ENCODE measurements around the gene ADI1. TPM values are rescaled to one million over a fixed set of nuclear protein-coding genes. Genes with fewer than 3 reads are reported as not detected.

Gene ADI1
- total and polyA plus RNA-seq, 10 of the 15 experiments (the other 5 are each of a cell fraction or from before 2014, with no cell fraction given): 4.4 to 78.7 (median 17.2) TPM

GRCh38 chr2:3565117-3565516 lies 45.8 kb upstream of the ADI1 start:
- Histone ChIP-seq H3K79me2 (ENCODE audit: control insufficient read depth, insufficient read depth, low read length) (no peaks in the 10 kb centered on the region), H3K9ac (ENCODE audit: control insufficient read depth, insufficient read depth, low read length) (no peak overlapping the region), H3K4me1 (ENCODE audit: control insufficient read depth, insufficient read depth, low read length) (peaks cover 25% of the 10 kb centered on the region), H3K9me3 (replicated peaks; ENCODE audit: control insufficient read depth, insufficient read depth, low read length) (no peaks in the 10 kb centered on the region; the same call in 2 of the 3 replicates), H2AFZ (ENCODE audit: control insufficient read depth, low read depth, low read length) (no peak overlapping the region), H3K4me3 (no peak overlapping the region), H3K27me3 (replicated peaks in 1 of 2; ENCODE audit: control insufficient read depth in 2 of 2, insufficient read depth in 2 of 2, low read length in 1 of 2) (no peaks in the 10 kb centered on the region), H3K27ac (ENCODE audit: control insufficient read depth, insufficient read depth) (no peak overlapping the region), H3K4me2 (ENCODE audit: control insufficient read depth, insufficient read depth) (peak overlapping the region; percentile 32; the same call in 1 of the 2 replicates), H3K36me3 (ENCODE audit: control insufficient read depth in 2 of 2, insufficient read depth in 2 of 2, low read length in 1 of 2) (peaks cover 0 to 2% of the 10 kb centered on the region in 2 experiments; a peak in 1 of 4 replicates), H4K20me1 (ENCODE audit: control insufficient read depth, insufficient read depth) (no peaks in the 10 kb centered on the region)
- no peak for DNase-seq (ENCODE audit: low read depth, low spot score)
- FAIRE-seq: no peak
- TF ChIP-seq PRDM15 (CRISPR knock-in tag; IDR thresholded peaks at IDR 0.05) (no peak), STAT1 (conservative IDR thresholded peaks at IDR 0.05) (no peak), NFIC (IDR thresholded peaks at IDR 0.05; ENCODE audit: low read depth, low read length) (no peak), TCF7 (IDR thresholded peaks at IDR 0.05; ENCODE audit: borderline replicate concordance) (no peak), SMARCA5 (IDR thresholded peaks at IDR 0.05) (no peak), HDGF (IDR thresholded peaks at IDR 0.05) (no peak), SIN3A (IDR thresholded peaks at IDR 0.05; ENCODE audit: low read depth, low read length) (no peak)
- ChIA-PET CTCF (interaction anchor here (1.0 to 2.0 kb wide), 2 partner anchors 9 to 103 kb away, joined by 4 to 14 read pairs; no protein-coding TSS in a partner anchor), SMC1A (ENCODE audit: uncharacterized antibody, unreplicated experiment) (interaction anchor here (0.7 to 1.6 kb wide), 3 partner anchors 8 to 15 kb away, joined by 3 to 5 read pairs (median 4); no protein-coding TSS in a partner anchor), POLR2A (interaction anchor here (0.9 to 2.5 kb wide), 3 partner anchors 9 to 14 kb away, joined by 3 to 11 read pairs (median 3); no protein-coding TSS in a partner anchor), RAD21 (ENCODE audit: unreplicated experiment) (interaction anchor here (0.8 kb wide), 1 partner anchor 9 kb away, joined by 3 read pairs; no protein-coding TSS in a partner anchor)
- in situ Hi-C loops (cut with MboI): no loop called here
- intact Hi-C loops (cut with micrococcal nuclease; ENCODE audit: unreplicated experiment): no loop called here
- WGBS (ENCODE audit: insufficient coverage, insufficient replicate concordance, low lambda C conversion rate, missing lambda C conversion rate): 58% methylated on average over 6 of the region's 6 CpGs
- ATAC-seq: no peak
- BruUV-seq (replicated peaks): no TSS peak
